Endodermal cell (in vitro differentiated cells): Measurements from ENCODE around the gene BRINP1. TPM values are rescaled to one million over a fixed set of nuclear protein-coding genes. Genes with fewer than 3 reads are reported as not detected.

Experiments used
- DNase-seq: peaks from one replicate; pipeline ENCODE4 v3.0.0-alpha.2; 2017
- H3K27ac ChIP-seq: 2 replicates; pipeline ENCODE4 v1.5.1; 2013; ENCODE audit warnings: mild to moderate bottlenecking, low read depth, low read length, moderate library complexity
- H3K27me3 ChIP-seq: 2 replicates; pipeline ENCODE4 v1.6.1; 2013; ENCODE audit warnings: mild to moderate bottlenecking, low read length, moderate library complexity; ENCODE audit not compliant: insufficient read depth, control insufficient read depth, poor library complexity, severe bottlenecking
- H3K36me3 ChIP-seq: 2 replicates; pipeline ENCODE4 v1.7.0; 2013; ENCODE audit warnings: mild to moderate bottlenecking, low read length, moderate library complexity; ENCODE audit not compliant: control insufficient read depth, insufficient read depth
- H3K4me1 ChIP-seq: one replicate; pipeline ENCODE4 v1.7.0; 2013; ENCODE audit warnings: low read length; ENCODE audit not compliant: control insufficient read depth, insufficient read depth
- H3K4me3 ChIP-seq: 2 replicates; pipeline ENCODE4 v1.5.1; 2013; ENCODE audit warnings: mild to moderate bottlenecking, low read length, moderate library complexity
- H3K9ac ChIP-seq: 2 replicates; pipeline ENCODE4 v1.6.1; 2013; ENCODE audit warnings: mild to moderate bottlenecking, low read length, moderate library complexity; ENCODE audit not compliant: poor library complexity, severe bottlenecking; ENCODE audit errors: extremely low read depth
- H3K9me3 ChIP-seq: 2 replicates; pipeline ENCODE4 v1.6.1; 2013; ENCODE audit warnings: mild to moderate bottlenecking, low read length, moderate library complexity; ENCODE audit not compliant: control insufficient read depth
- H3K27ac Mint-ChIP-seq: 2 replicates; pipeline ENCODE4 v1.8.0; 2020; ENCODE audit warnings: mixed read lengths
- H3K27me3 Mint-ChIP-seq: 2 replicates; pipeline ENCODE4 v1.8.0; 2021; ENCODE audit warnings: mild to moderate bottlenecking, mixed read lengths; ENCODE audit not compliant: insufficient read depth
- H3K36me3 Mint-ChIP-seq: 2 replicates; pipeline ENCODE4 v1.8.0; 2020; ENCODE audit warnings: low read depth, mixed read lengths
- H3K4me1 Mint-ChIP-seq: 2 replicates; pipeline ENCODE4 v1.8.0; 2020; ENCODE audit warnings: mixed read lengths
- H3K4me3 Mint-ChIP-seq: 2 replicates; pipeline ENCODE4 v1.8.0; 2020; ENCODE audit warnings: mild to moderate bottlenecking, moderate library complexity, mixed read lengths
- H3K9me3 Mint-ChIP-seq: 2 replicates; pipeline ENCODE4 v1.8.0; 2020; ENCODE audit warnings: mild to moderate bottlenecking, mixed read lengths
- WGBS, 2 experiments: methylation state at CpG; one replicate each; pipeline versions ENCODE4 v1.1.5 to v1.1.7; 2013; ENCODE audit warnings: missing lambda C conversion rate in 2 of 2, mixed read lengths in 1 of 2; ENCODE audit not compliant: insufficient coverage in 1 of 2, insufficient read length in 1 of 2; 5-methylcytosine and 5-hydroxymethylcytosine counted together
- total RNA-seq, 2 donors: library from RNA; stranded (reverse); fragmentation: NEBNext Ultra II Directional in 1 of 2; extraction: Animal tissue kit (Norgen Biotek cat#: 25700) in 1 of 2; gene quantifications; 2 replicates in 1 of 2; 3 replicates in 1 of 2; pipeline ENCODE4 v1.2.1, GENCODE V29; 2021
- TF ChIP-seq, protein P1 (sequence below): fragments of 200-600 bp; sonication (generic); conservative IDR thresholded peaks from 2 replicates; pipeline ENCODE4 v1.5.0; 2021; ENCODE audit warnings: antibody characterized with exemption, mild to moderate bottlenecking

BRINP1 gene
- total RNA-seq, 2 donors from 2014 or later, result 6.3 to 9.6 TPM

DNA sequence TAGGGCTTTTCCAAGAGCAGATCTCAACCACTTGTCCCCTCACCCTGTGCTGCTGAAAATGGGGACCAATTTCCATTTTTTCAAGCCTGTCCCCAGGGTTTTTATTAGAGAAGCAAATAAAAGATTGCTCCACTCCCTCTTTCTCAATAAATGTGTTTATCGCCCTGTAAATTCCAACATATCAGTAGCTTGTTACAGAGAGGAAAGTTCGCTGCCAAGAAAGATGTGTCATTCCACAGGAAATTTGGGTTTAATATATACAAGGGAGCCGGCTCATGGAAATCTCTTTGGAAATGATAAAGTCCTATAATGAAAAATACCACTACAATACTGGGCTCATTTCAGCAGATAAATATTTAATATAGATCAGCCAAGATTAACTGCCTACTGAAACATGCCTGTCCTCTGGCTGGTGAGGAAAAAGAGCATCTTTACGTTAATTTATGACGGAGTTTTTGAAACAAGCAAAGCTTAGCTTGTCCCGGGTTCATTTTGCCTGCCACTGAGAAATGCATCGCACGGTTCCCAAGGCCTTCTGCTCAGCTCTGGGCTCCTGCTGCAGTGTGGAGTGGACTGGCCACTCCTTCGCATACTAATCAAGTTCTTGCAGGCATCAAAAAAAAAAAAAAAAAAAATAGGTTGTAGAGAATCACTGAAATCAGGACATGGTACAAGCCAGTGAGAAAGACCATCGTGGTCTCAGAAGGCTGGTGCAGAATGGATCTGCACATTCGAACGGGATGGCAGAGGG is 84.5 kb downstream of the BRINP1 start:
- Histone ChIP-seq H3K36me3 (no peaks in the 10 kb centered on the region), H3K4me3 (no peak overlapping the region), H3K9ac (no peak overlapping the region), H3K9me3 (no peaks in the 10 kb centered on the region), H3K4me1 (peaks cover 3% of the 10 kb centered on the region), H3K27ac (no peak overlapping the region), H3K27me3 (peaks cover 6% of the 10 kb centered on the region)
- TF ChIP-seq, protein P1, sequence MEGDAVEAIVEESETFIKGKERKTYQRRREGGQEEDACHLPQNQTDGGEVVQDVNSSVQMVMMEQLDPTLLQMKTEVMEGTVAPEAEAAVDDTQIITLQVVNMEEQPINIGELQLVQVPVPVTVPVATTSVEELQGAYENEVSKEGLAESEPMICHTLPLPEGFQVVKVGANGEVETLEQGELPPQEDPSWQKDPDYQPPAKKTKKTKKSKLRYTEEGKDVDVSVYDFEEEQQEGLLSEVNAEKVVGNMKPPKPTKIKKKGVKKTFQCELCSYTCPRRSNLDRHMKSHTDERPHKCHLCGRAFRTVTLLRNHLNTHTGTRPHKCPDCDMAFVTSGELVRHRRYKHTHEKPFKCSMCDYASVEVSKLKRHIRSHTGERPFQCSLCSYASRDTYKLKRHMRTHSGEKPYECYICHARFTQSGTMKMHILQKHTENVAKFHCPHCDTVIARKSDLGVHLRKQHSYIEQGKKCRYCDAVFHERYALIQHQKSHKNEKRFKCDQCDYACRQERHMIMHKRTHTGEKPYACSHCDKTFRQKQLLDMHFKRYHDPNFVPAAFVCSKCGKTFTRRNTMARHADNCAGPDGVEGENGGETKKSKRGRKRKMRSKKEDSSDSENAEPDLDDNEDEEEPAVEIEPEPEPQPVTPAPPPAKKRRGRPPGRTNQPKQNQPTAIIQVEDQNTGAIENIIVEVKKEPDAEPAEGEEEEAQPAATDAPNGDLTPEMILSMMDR, result no peak
- Mint-ChIP-seq H3K36me3 (no peaks in the 10 kb centered on the region), H3K9me3 (no peaks in the 10 kb centered on the region), H3K4me3 (no peak overlapping the region), H3K4me1 (peaks cover 10% of the 10 kb centered on the region), H3K27ac (no peak overlapping the region), H3K27me3 (peaks cover 21% of the 10 kb centered on the region)
- no peak for DNase-seq
- 80 to 82% methylated on average over 9 to 12 of the region's 12 CpGs for WGBS, 2 experiments

DNA sequence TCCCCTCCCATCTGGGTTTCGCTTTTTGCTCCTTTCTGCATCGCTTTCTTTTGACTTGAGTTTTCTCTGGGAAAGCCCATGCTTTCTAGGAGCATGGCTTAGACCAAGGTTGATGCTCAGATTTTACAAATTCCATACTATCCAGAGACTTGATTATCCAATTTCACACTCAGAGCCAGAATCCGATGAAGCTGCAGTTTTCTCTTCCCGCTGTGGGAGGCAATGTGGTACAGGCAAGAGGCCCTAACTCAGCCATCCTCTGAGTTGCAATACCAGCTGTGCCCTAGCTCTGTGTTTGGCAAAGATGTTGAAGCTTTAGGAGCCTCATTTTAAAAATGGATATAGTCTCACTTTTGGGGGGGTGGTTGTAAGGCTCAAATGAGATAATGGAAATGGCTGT is 85.1 kb downstream of the BRINP1 start:
- H3K27ac ChIP-seq, result no peak overlapping the region
- no peak overlapping the region for H3K4me3 Mint-ChIP-seq
- no peaks in the 10 kb centered on the region for H3K9me3 Mint-ChIP-seq
- H3K36me3 Mint-ChIP-seq, result no peaks in the 10 kb centered on the region
- H3K9ac ChIP-seq, result no peak overlapping the region
- TF ChIP-seq, protein P1, result peak; percentile 73
- WGBS, 2 experiments, result 52 to 100% methylated on average over 2 to 4 of the region's 4 CpGs
- peaks cover 6% of the 10 kb centered on the region for H3K27me3 ChIP-seq
- peak; percentile 82 for DNase-seq
- H3K27me3 Mint-ChIP-seq, result peaks cover 21% of the 10 kb centered on the region
- H3K27ac Mint-ChIP-seq, result no peak overlapping the region
- H3K4me1 ChIP-seq, result peaks cover 3% of the 10 kb centered on the region
- H3K36me3 ChIP-seq, result no peaks in the 10 kb centered on the region
- peaks cover 10% of the 10 kb centered on the region for H3K4me1 Mint-ChIP-seq
- no peak overlapping the region for H3K4me3 ChIP-seq
- H3K9me3 ChIP-seq, result no peaks in the 10 kb centered on the region

DNA sequence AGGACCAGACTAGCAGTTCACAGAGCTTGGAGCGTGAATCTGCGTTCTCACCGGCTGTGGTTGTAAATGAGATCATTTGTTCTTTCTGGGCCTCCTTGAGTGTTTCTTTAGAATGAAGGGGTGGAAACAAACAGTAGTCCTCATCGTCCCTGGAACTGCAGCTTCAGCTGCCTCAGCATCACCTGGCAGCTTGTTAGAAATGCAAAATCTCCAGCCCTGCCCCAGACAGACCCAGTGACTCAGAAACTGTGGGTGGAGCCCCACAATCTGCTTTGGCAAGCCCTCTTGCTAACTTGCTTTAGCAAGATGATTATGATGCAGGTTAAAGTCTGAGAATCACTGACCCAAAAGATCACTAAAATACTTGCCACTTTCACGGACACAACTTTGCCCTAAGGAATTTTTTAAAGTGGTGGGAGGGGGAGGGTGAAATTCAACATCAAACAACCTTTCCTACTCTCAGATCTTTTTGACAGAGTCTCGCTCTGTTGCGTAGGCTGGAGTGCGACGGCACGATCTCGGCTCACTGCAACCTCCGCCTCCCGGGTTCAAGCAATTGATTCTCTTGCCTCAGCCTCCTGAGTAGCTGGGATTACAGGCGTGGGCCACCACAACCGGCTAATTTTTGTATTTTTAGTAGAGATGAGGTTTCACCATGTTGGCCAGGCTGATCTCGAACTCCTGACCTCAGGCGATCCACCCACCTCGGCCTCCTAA is 86.0 kb downstream of the BRINP1 start:
- Mint-ChIP-seq H3K9me3 (no peaks in the 10 kb centered on the region), H3K27me3 (peaks cover 21% of the 10 kb centered on the region), H3K27ac (no peak overlapping the region), H3K36me3 (no peaks in the 10 kb centered on the region), H3K4me3 (peak overlapping the region; percentile 32), H3K4me1 (peaks cover 10% of the 10 kb centered on the region)
- WGBS, 2 experiments, result 35 to 51% methylated on average over 13 to 18 of the region's 18 CpGs
- Histone ChIP-seq H3K36me3 (no peaks in the 10 kb centered on the region), H3K27ac (no peak overlapping the region), H3K9me3 (no peaks in the 10 kb centered on the region), H3K4me1 (peaks cover 3% of the 10 kb centered on the region), H3K9ac (no peak overlapping the region), H3K4me3 (no peak overlapping the region), H3K27me3 (peaks cover 6% of the 10 kb centered on the region)
- TF ChIP-seq, protein P1, result no peak
- DNase-seq, result peak; percentile 89
